Osteocyte (in vitro differentiated cells): ENCODE measurements around the gene ZNF714. TPM values are rescaled to one million over a fixed set of nuclear protein-coding genes. Genes with fewer than 3 reads are reported as not detected.

Experiments
- DNase-seq: peaks from one replicate; pipeline ENCODE4 v3.0.0; 2021; ENCODE audit warnings: mixed read lengths; ENCODE audit not compliant: unreplicated experiment; ENCODE audit errors: extremely low spot score
- H3K27ac Mint-ChIP-seq: one replicate; pipeline ENCODE4 v1.8.0; 2021; ENCODE audit warnings: mild to moderate bottlenecking, mixed read lengths; ENCODE audit not compliant: unreplicated experiment
- H3K27me3 Mint-ChIP-seq: one replicate; pipeline ENCODE4 v1.8.0; 2021; ENCODE audit warnings: mixed read lengths; ENCODE audit not compliant: unreplicated experiment
- H3K36me3 Mint-ChIP-seq: one replicate; pipeline ENCODE4 v1.8.0; 2021; ENCODE audit warnings: mixed read lengths; ENCODE audit not compliant: unreplicated experiment
- H3K4me1 Mint-ChIP-seq: one replicate; pipeline ENCODE4 v1.8.0; 2021; ENCODE audit warnings: mixed read lengths; ENCODE audit not compliant: unreplicated experiment
- H3K4me3 Mint-ChIP-seq: one replicate; pipeline ENCODE4 v1.8.0; 2021; ENCODE audit warnings: mild to moderate bottlenecking, moderate library complexity, mixed read lengths; ENCODE audit not compliant: unreplicated experiment
- H3K9me3 Mint-ChIP-seq: one replicate; pipeline ENCODE4 v1.8.0; 2021; ENCODE audit warnings: mixed read lengths; ENCODE audit not compliant: unreplicated experiment
- CTCF ChIP-seq: fragments of 200-600 bp; sonication (generic); IDR thresholded peaks from 2 replicates; pipeline ENCODE4 v1.5.0; 2021; ENCODE audit warnings: antibody characterized with exemption, mild to moderate bottlenecking, moderate library complexity
- total RNA-seq: library from RNA; stranded (reverse); gene quantifications from 2 replicates; pipeline ENCODE4 v1.2.1, GENCODE V29; 2021

ZNF714 gene
- total RNA-seq, 1 donor from 2014 or later: 7.5 TPM

GRCh38 chr19:21117041-21117907 is 35.3 kb downstream of the ZNF714 start:
- no peak for TF ChIP-seq CTCF
- Mint-ChIP-seq H3K27me3 (no peaks in the 10 kb centered on the region), H3K27ac (no peak overlapping the region), H3K4me1 (no peaks in the 10 kb centered on the region), H3K4me3 (no peak overlapping the region), H3K36me3 (peaks cover 53% of the 10 kb centered on the region), H3K9me3 (peaks cover 29% of the 10 kb centered on the region)
- DNase-seq: no peak

GRCh38 chr19:21126078-21126477 is 44.1 kb downstream of the ZNF714 start:
- H3K27me3 Mint-ChIP-seq: no peaks in the 10 kb centered on the region
- peaks cover 23% of the 10 kb centered on the region for H3K9me3 Mint-ChIP-seq
- DNase-seq: no peak
- peaks cover 13% of the 10 kb centered on the region for H3K36me3 Mint-ChIP-seq
- no peak overlapping the region for H3K27ac Mint-ChIP-seq
- H3K4me1 Mint-ChIP-seq: peaks cover 10% of the 10 kb centered on the region
- TF ChIP-seq CTCF: no peak
- H3K4me3 Mint-ChIP-seq: no peak overlapping the region

GRCh38 chr19:21127001-21127400 is 45.0 kb downstream of the ZNF714 start:
- Mint-ChIP-seq H3K27me3 (no peaks in the 10 kb centered on the region), H3K4me1 (peaks cover 10% of the 10 kb centered on the region), H3K27ac (no peak overlapping the region), H3K9me3 (peaks cover 23% of the 10 kb centered on the region), H3K4me3 (no peak overlapping the region), H3K36me3 (peaks cover 11% of the 10 kb centered on the region)
- TF ChIP-seq CTCF: no peak
- no peak for DNase-seq

- H3K27ac Mint-ChIP-seq: no peak overlapping the region
- peaks cover 9% of the 10 kb centered on the region for H3K36me3 Mint-ChIP-seq
Measured at GRCh38 chr19:21127898-21128297, 45.9 kb downstream of the ZNF714 start.

More at GRCh38 chr19:21127898-21128297, 45.9 kb downstream of the ZNF714 start:
- TF ChIP-seq CTCF: no peak
- H3K4me1 Mint-ChIP-seq: peaks cover 10% of the 10 kb centered on the region
- H3K27me3 Mint-ChIP-seq: no peaks in the 10 kb centered on the region
- H3K4me3 Mint-ChIP-seq: no peak overlapping the region
- peaks cover 23% of the 10 kb centered on the region for H3K9me3 Mint-ChIP-seq
- DNase-seq: no peak
